WTC11 (cell line): Measurements from ENCODE around the gene CC2D1A. TPM values are rescaled to one million over a fixed set of nuclear protein-coding genes. Genes with fewer than 3 reads are reported as not detected.

Source experiments
- ATAC-seq: fragments of 200-7000 bp; cut with Tn5 transposase; 2 replicates; pipeline ENCODE4 v1.10.0; 2021; ENCODE audit warnings: mild to moderate bottlenecking, moderate library complexity
- Bru-seq: library from RNA; stranded (reverse); fragments of 400-500 nt; gene quantifications from one replicate; lab custom pipeline; 2021; lab: Mats Ljungman, UMichigan
- CTCF ChIA-PET: fragments of 300-600 bp; sonication (Branson Sonifier 250); formaldehyde crosslinking; loops from one replicate; lab custom pipeline; 2021; ENCODE audit warnings: antibody characterized with exemption; lab: Charles Lee
- POLR2A ChIA-PET: fragments of 350-600 bp; sonication (Branson Sonifier 250); formaldehyde crosslinking; loops from one replicate; lab custom pipeline; 2021; ENCODE audit warnings: antibody characterized with exemption; lab: Charles Lee
- DNase-seq: peaks from one replicate; pipeline ENCODE4 v3.0.0; 2021; ENCODE audit warnings: low spot score
- H3K27ac Mint-ChIP-seq: 2 replicates; pipeline ENCODE4 v1.8.0; 2021; ENCODE audit warnings: mixed read lengths
- H3K27me3 Mint-ChIP-seq: 2 replicates; pipeline ENCODE4 v1.8.0; 2021; ENCODE audit warnings: low read depth, mild to moderate bottlenecking, moderate library complexity, mixed read lengths
- H3K36me3 Mint-ChIP-seq: 2 replicates; pipeline ENCODE4 v1.8.0; 2021; ENCODE audit warnings: mixed read lengths
- H3K4me1 Mint-ChIP-seq: 2 replicates; pipeline ENCODE4 v1.8.0; 2022; ENCODE audit warnings: mixed read lengths
- H3K4me3 Mint-ChIP-seq: 2 replicates; pipeline ENCODE4 v1.8.0; 2021; ENCODE audit warnings: mild to moderate bottlenecking, moderate library complexity, mixed read lengths
- H3K9me3 Mint-ChIP-seq: 2 replicates; pipeline ENCODE4 v1.8.0; 2021; ENCODE audit warnings: mixed read lengths
- ELF4 ChIP-seq: sonication (generic); formaldehyde crosslinking; IDR thresholded peaks from 2 replicates; pipeline ENCODE4 v1.8.1; 2022; ENCODE audit warnings: low read depth, mild to moderate bottlenecking, moderate library complexity, missing genetic modification reagents
- ESRRA ChIP-seq: sonication (generic); formaldehyde crosslinking; IDR thresholded peaks from 2 replicates; pipeline ENCODE4 v1.8.1; 2022; ENCODE audit warnings: mild to moderate bottlenecking, missing genetic modification reagents, borderline replicate concordance
- ETV6 ChIP-seq: sonication (generic); formaldehyde crosslinking; IDR thresholded peaks from 2 replicates; pipeline ENCODE4 v1.8.1; 2022; ENCODE audit warnings: mild to moderate bottlenecking, missing genetic modification reagents
- FOXK1 ChIP-seq: sonication (generic); formaldehyde crosslinking; IDR thresholded peaks from 2 replicates; pipeline ENCODE4 v1.8.0; 2022; ENCODE audit warnings: mild to moderate bottlenecking, moderate library complexity, missing genetic modification reagents
- GRHL2 ChIP-seq: fragments of 250-450 bp; sonication (Bioruptor Pico); IDR thresholded peaks from 2 replicates; pipeline ENCODE4 v1.8.0; 2022; ENCODE audit warnings: mild to moderate bottlenecking, moderate library complexity; ENCODE audit not compliant: insufficient replicate concordance, severe bottlenecking
- MYBL2 ChIP-seq: sonication (generic); formaldehyde crosslinking; IDR thresholded peaks from 2 replicates; pipeline ENCODE4 v1.8.1; 2023; ENCODE audit warnings: mild to moderate bottlenecking, moderate library complexity, missing genetic modification reagents
- SMAD3 ChIP-seq: sonication (generic); formaldehyde crosslinking; IDR thresholded peaks from 2 replicates; pipeline ENCODE4 v1.8.0; 2022; ENCODE audit warnings: missing genetic modification reagents, mild to moderate bottlenecking, borderline replicate concordance
- TEAD1 ChIP-seq: sonication (generic); formaldehyde crosslinking; IDR thresholded peaks from 2 replicates; pipeline ENCODE4 v1.8.0; 2022; ENCODE audit warnings: mild to moderate bottlenecking, missing genetic modification reagents
- ZNF232 ChIP-seq: sonication (generic); formaldehyde crosslinking; IDR thresholded peaks from 2 replicates; pipeline ENCODE4 v1.8.0; 2022; ENCODE audit warnings: mild to moderate bottlenecking, missing genetic modification reagents
- ZNF263 ChIP-seq: sonication (generic); formaldehyde crosslinking; IDR thresholded peaks from 2 replicates; pipeline ENCODE4 v1.8.1; 2022; ENCODE audit warnings: low read depth, mild to moderate bottlenecking, moderate library complexity, missing genetic modification reagents
- long read RNA-seq, 3 experiments: library from RNA in 1 of 3; library from capped mRNA in 1 of 3; library from polyadenylated mRNA in 1 of 3; unstranded in 2 of 3; stranded (forward) in 1 of 3; transcript quantifications; one replicate each; pipeline ENCODE4 v2.0.0, GENCODE V29; 2021
- total RNA-seq: library from RNA; stranded (reverse); gene quantifications from 3 replicates; pipeline ENCODE4 v1.2.3, GENCODE V29; 2021
- TF ChIP-seq, protein P1 (sequence below): sonication (generic); formaldehyde crosslinking; conservative IDR thresholded peaks from 2 replicates; pipeline ENCODE4 v1.8.1; 2022; ENCODE audit warnings: mild to moderate bottlenecking, missing genetic modification reagents
- TF ChIP-seq, protein P2 (sequence below): sonication (generic); formaldehyde crosslinking; IDR thresholded peaks from 2 replicates; pipeline ENCODE4 v1.8.1; 2022; ENCODE audit warnings: mild to moderate bottlenecking, moderate library complexity, missing genetic modification reagents
- TF ChIP-seq, protein P3 (sequence below): fragments of 250-450 bp; sonication (Bioruptor Pico); IDR thresholded peaks from 2 replicates; pipeline ENCODE4 v1.9.0; 2021; ENCODE audit warnings: moderate library complexity, mild to moderate bottlenecking, inconsistent platforms, borderline replicate concordance
- TF ChIP-seq, protein P4 (sequence below): sonication (generic); formaldehyde crosslinking; IDR thresholded peaks from 2 replicates; pipeline ENCODE4 v1.8.1; 2022; ENCODE audit warnings: missing genetic modification reagents, borderline replicate concordance
- TF ChIP-seq, protein P5 (sequence below): sonication (generic); formaldehyde crosslinking; IDR thresholded peaks from 2 replicates; pipeline ENCODE4 v1.8.0; 2022; ENCODE audit warnings: mild to moderate bottlenecking, missing genetic modification reagents
- TF ChIP-seq, protein P6 (sequence below): sonication (generic); formaldehyde crosslinking; IDR thresholded peaks from 2 replicates; pipeline ENCODE4 v1.8.1; 2022; ENCODE audit warnings: low read depth, missing genetic modification reagents, borderline replicate concordance
- TF ChIP-seq, protein P7 (sequence below): sonication (generic); formaldehyde crosslinking; IDR thresholded peaks from 2 replicates; pipeline ENCODE4 v1.8.0; 2023; ENCODE audit warnings: missing genetic modification reagents, mild to moderate bottlenecking, borderline replicate concordance
- TF ChIP-seq, protein P8 (sequence below): sonication (generic); formaldehyde crosslinking; IDR thresholded peaks from 2 replicates; pipeline ENCODE4 v1.8.0; 2022; ENCODE audit warnings: mild to moderate bottlenecking, missing genetic modification reagents
- TF ChIP-seq, protein P9 (sequence below): sonication (generic); formaldehyde crosslinking; IDR thresholded peaks from 2 replicates; pipeline ENCODE4 v1.8.1; 2023; ENCODE audit warnings: mild to moderate bottlenecking, moderate library complexity, missing genetic modification reagents

The CC2D1A gene
- total RNA-seq (36.6 to 44.2 TPM (median 42.2 TPM) in 3 replicates), Bru-seq, nascent RNA (percentile 51 among the genes with signal in this experiment)
- long read RNA-seq, experiment 1, transcript CC2D1A-201 (29 exons, 3,581 nt), result major isoform, 51 of 149 reads
- long read RNA-seq, experiment 1, transcript CC2D1A-208 (29 exons, 3,117 nt), result minor isoform, 8 of 149 reads
- long read RNA-seq, experiment 1, partial matches to known transcripts, result 24 of 149 reads
- long read RNA-seq, experiment 1, other reads (novel, unspliced or antisense), result 66 of 149 reads
- long read RNA-seq, experiment 2, transcript CC2D1A-201 (29 exons, 3,581 nt), result major isoform, 5 of 41 reads
- long read RNA-seq, experiment 2, partial matches to known transcripts, result 25 of 41 reads
- long read RNA-seq, experiment 2, other reads (novel, unspliced or antisense), result 11 of 41 reads
- long read RNA-seq, experiment 3, partial matches to known transcripts, result 4 of 4 reads
- long read RNA-seq, experiment 3, other reads (novel, unspliced or antisense), result 0 of 4 reads

DNA sequence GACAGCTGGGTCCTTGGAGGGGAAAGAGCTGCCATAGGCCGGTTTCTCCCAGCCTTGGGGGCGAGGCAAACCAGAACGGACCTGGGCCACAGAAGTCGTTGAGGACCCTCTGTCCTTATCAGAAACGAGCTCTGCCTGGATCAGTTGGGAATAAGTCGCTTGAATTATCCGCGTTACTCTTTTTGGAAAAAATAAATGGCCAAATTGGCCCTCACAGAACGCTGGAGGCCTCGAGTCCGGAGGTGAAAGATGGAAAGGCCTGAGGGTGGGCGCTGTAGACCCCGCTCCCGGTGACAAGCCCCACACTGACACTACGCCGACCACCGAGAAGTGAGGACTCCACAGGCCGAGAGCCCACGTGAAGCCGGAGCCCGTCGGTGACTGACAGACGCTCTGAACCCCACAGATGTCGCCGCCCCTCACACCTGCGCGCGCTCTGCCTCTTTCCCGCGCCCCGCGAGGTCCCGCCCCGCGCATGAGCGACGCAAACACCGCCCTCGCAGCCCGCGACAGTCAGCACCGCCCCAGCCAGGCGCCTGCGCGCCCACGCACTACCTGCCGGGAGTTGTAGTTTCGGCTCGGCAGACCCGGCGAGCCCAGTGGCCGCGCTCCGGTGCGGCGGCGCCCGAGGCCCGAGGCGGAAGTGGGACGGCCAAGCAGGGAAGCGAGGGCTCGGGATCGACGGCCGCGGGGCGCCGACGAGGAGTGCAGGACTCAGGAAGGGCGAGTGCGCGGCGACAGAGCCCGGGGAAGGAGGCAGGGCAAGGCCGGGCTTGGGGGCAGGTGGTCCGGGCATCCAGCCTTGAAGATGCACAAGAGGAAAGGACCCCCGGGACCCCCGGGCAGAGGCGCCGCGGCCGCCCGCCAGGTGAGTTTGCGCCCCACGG, at the start of gene CC2D1A, which contains the start of gene BRME1:
Gene CC2D1A, plus strand, starts transcription at position 568 of the 887 bp plus-strand sequence. Its CDS starts 241 bp downstream, at position 809.
Gene BRME1, minus strand, starts transcription at position 484 of the 887 bp plus-strand sequence. CDS start 1,225 bp downstream, outside the sequence.
- Mint-ChIP-seq H3K4me3 (peak within 1 kb of the TSS; percentile 82), H3K9me3 (no peaks in the 10 kb centered on the region), H3K27me3 (peaks cover 20% of the 10 kb centered on the region), H3K36me3 (peaks cover 12% of the 10 kb centered on the region), H3K27ac (peak within 1 kb of the TSS; percentile 27), H3K4me1 (peaks cover 9% of the 10 kb centered on the region)
- ChIA-PET POLR2A (no interaction called here), CTCF (interaction anchor here (0.6 to 1.5 kb wide), 12 partner anchors 12 to 711 kb away, joined by 3 to 8 read pairs (median 5); partner anchors contain the start of genes DCAF15, IL27RA and MISP3)
- ATAC-seq (peak; percentile 98), DNase-seq (peak; percentile 96)
- TF ChIP-seq, protein P1, sequence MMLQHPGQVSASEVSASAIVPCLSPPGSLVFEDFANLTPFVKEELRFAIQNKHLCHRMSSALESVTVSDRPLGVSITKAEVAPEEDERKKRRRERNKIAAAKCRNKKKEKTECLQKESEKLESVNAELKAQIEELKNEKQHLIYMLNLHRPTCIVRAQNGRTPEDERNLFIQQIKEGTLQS (CRISPR knock-in tag), result no peak
- TF ChIP-seq ZNF263 (CRISPR knock-in tag) (peak; percentile 27; the same call in 1 of the 2 replicates), ETV6 (CRISPR knock-in tag) (peak; percentile 96), ELF4 (CRISPR knock-in tag) (0 out of 2 replicates have a peak, but pooled peaks have one; percentile 64), ZNF232 (CRISPR knock-in tag) (peak; percentile 83; the same call in 1 of the 2 replicates), ESRRA (CRISPR knock-in tag) (no peak; the same call in 1 of the 2 replicates), TEAD1 (CRISPR knock-in tag) (peak; percentile 96), FOXK1 (CRISPR knock-in tag) (peak; percentile 94), MYBL2 (CRISPR knock-in tag) (peak; percentile 87), GRHL2 (CRISPR knock-in tag) (no peak), SMAD3 (CRISPR knock-in tag) (peak; percentile 83; the same call in 1 of the 2 replicates)
- TF ChIP-seq, protein P2, sequence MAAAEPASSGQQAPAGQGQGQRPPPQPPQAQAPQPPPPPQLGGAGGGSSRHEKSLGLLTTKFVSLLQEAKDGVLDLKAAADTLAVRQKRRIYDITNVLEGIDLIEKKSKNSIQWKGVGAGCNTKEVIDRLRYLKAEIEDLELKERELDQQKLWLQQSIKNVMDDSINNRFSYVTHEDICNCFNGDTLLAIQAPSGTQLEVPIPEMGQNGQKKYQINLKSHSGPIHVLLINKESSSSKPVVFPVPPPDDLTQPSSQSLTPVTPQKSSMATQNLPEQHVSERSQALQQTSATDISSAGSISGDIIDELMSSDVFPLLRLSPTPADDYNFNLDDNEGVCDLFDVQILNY (CRISPR knock-in tag), result peak; percentile 100
- TF ChIP-seq, protein P3, sequence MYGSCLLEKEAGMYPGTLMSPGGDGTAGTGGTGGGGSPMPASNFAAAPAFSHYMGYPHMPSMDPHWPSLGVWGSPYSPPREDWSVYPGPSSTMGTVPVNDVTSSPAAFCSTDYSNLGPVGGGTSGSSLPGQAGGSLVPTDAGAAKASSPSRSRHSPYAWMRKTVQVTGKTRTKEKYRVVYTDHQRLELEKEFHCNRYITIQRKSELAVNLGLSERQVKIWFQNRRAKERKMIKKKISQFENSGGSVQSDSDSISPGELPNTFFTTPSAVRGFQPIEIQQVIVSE (CRISPR knock-in tag), result no peak
- TF ChIP-seq, protein P4, sequence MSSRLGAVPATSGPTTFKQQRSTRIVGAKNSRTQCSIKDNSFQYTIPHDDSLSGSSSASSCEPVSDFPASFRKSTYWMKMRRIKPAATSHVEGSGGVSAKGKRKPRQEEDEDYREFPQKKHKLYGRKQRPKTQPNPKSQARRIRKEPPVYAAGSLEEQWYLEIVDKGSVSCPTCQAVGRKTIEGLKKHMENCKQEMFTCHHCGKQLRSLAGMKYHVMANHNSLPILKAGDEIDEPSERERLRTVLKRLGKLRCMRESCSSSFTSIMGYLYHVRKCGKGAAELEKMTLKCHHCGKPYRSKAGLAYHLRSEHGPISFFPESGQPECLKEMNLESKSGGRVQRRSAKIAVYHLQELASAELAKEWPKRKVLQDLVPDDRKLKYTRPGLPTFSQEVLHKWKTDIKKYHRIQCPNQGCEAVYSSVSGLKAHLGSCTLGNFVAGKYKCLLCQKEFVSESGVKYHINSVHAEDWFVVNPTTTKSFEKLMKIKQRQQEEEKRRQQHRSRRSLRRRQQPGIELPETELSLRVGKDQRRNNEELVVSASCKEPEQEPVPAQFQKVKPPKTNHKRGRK (CRISPR knock-in tag), result no peak
- TF ChIP-seq, protein P5, sequence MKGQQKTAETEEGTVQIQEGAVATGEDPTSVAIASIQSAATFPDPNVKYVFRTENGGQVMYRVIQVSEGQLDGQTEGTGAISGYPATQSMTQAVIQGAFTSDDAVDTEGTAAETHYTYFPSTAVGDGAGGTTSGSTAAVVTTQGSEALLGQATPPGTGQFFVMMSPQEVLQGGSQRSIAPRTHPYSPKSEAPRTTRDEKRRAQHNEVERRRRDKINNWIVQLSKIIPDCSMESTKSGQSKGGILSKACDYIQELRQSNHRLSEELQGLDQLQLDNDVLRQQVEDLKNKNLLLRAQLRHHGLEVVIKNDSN (CRISPR knock-in tag), result peak; percentile 80
- TF ChIP-seq, protein P6, sequence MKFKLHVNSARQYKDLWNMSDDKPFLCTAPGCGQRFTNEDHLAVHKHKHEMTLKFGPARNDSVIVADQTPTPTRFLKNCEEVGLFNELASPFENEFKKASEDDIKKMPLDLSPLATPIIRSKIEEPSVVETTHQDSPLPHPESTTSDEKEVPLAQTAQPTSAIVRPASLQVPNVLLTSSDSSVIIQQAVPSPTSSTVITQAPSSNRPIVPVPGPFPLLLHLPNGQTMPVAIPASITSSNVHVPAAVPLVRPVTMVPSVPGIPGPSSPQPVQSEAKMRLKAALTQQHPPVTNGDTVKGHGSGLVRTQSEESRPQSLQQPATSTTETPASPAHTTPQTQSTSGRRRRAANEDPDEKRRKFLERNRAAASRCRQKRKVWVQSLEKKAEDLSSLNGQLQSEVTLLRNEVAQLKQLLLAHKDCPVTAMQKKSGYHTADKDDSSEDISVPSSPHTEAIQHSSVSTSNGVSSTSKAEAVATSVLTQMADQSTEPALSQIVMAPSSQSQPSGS (CRISPR knock-in tag), result no peak
- TF ChIP-seq, protein P7, sequence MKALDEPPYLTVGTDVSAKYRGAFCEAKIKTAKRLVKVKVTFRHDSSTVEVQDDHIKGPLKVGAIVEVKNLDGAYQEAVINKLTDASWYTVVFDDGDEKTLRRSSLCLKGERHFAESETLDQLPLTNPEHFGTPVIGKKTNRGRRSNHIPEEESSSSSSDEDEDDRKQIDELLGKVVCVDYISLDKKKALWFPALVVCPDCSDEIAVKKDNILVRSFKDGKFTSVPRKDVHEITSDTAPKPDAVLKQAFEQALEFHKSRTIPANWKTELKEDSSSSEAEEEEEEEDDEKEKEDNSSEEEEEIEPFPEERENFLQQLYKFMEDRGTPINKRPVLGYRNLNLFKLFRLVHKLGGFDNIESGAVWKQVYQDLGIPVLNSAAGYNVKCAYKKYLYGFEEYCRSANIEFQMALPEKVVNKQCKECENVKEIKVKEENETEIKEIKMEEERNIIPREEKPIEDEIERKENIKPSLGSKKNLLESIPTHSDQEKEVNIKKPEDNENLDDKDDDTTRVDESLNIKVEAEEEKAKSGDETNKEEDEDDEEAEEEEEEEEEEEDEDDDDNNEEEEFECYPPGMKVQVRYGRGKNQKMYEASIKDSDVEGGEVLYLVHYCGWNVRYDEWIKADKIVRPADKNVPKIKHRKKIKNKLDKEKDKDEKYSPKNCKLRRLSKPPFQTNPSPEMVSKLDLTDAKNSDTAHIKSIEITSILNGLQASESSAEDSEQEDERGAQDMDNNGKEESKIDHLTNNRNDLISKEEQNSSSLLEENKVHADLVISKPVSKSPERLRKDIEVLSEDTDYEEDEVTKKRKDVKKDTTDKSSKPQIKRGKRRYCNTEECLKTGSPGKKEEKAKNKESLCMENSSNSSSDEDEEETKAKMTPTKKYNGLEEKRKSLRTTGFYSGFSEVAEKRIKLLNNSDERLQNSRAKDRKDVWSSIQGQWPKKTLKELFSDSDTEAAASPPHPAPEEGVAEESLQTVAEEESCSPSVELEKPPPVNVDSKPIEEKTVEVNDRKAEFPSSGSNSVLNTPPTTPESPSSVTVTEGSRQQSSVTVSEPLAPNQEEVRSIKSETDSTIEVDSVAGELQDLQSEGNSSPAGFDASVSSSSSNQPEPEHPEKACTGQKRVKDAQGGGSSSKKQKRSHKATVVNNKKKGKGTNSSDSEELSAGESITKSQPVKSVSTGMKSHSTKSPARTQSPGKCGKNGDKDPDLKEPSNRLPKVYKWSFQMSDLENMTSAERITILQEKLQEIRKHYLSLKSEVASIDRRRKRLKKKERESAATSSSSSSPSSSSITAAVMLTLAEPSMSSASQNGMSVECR (CRISPR knock-in tag), result peak; percentile 94
- TF ChIP-seq, protein P8, sequence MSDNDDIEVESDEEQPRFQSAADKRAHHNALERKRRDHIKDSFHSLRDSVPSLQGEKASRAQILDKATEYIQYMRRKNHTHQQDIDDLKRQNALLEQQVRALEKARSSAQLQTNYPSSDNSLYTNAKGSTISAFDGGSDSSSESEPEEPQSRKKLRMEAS (CRISPR knock-in tag), result peak; percentile 100
- TF ChIP-seq, protein P9, sequence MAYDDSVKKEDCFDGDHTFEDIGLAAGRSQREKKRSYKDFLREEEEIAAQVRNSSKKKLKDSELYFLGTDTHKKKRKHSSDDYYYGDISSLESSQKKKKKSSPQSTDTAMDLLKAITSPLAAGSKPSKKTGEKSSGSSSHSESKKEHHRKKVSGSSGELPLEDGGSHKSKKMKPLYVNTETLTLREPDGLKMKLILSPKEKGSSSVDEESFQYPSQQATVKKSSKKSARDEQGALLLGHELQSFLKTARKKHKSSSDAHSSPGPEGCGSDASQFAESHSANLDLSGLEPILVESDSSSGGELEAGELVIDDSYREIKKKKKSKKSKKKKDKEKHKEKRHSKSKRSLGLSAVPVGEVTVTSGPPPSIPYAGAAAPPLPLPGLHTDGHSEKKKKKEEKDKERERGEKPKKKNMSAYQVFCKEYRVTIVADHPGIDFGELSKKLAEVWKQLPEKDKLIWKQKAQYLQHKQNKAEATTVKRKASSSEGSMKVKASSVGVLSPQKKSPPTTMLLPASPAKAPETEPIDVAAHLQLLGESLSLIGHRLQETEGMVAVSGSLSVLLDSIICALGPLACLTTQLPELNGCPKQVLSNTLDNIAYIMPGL (CRISPR knock-in tag), result peak; percentile 91
